Mammary epithelial cell (primary cell): ENCODE data around the gene BOK.

Experiments used
- CTCF ChIP-seq, 2 donors: IDR thresholded peaks in 1 of 2; conservative IDR thresholded peaks in 1 of 2; 2 replicates each; pipeline ENCODE4 v1.5.1; 2011 to 2012; ENCODE audit warnings: inconsistent platforms in 2 of 2, low read length in 2 of 2, mild to moderate bottlenecking in 2 of 2, control low read depth in 1 of 2, low read depth in 1 of 2; ENCODE audit not compliant: insufficient read depth in 1 of 2; ENCODE audit errors: extremely low read depth in 1 of 2
- EZH2 ChIP-seq: IDR thresholded peaks from 2 replicates; pipeline ENCODE4 v1.6.1; 2012; ENCODE audit warnings: low read length, inconsistent platforms, borderline replicate concordance

GRCh38 chr2:241545106-241545505 is 13.4 kb upstream of the BOK start:
- no peak for TF ChIP-seq EZH2
- TF ChIP-seq CTCF (conservative IDR thresholded peaks at IDR 0.05 in 1 of 2, IDR thresholded peaks at IDR 0.05 in 1 of 2; ENCODE audit: extremely low read depth in 1 of 2, insufficient read depth in 1 of 2, low read depth in 1 of 2, low read length in 2 of 2): no peak
